ENCODE results near the gene RBFOX2. TPM values are rescaled to one million over a fixed set of nuclear protein-coding genes. Genes with fewer than 3 reads are reported as not detected.
"Not testable (repeated sequence)": the region's sequence is repeated elsewhere in the genome, so short reads cannot be mapped to it uniquely, and the experiment has no call there.

Gene RBFOX2
- total RNA-seq, 1 experiment from 2014 or later = 81.1 TPM

GRCh38 chr22:35703861-35704584 is 324.6 kb downstream of the RBFOX2 start:
- no peaks in the 10 kb centered on the region for H3K36me3 ChIP-seq (ENCODE audit: control insufficient read depth, insufficient read depth, low read length)
- no TSS peak for BruUV-seq (replicated peaks)
- no peak for TF ChIP-seq REST (IDR thresholded peaks at IDR 0.05; ENCODE audit: insufficient read depth in 1 of 2, low read depth in 2 of 2, low read length in 1 of 2)
- no peak for TF ChIP-seq CTCF (IDR thresholded peaks at IDR 0.05)
- TF ChIP-seq TCF7L2 (IDR thresholded peaks at IDR 0.05; ENCODE audit: low read depth, low read length) = no peak
- no peak for TF ChIP-seq SIN3A (IDR thresholded peaks at IDR 0.05; ENCODE audit: borderline replicate concordance, insufficient read depth, low read depth, low read length)
- no peak for TF ChIP-seq POLR2AphosphoS5 (IDR thresholded peaks at IDR 0.05; ENCODE audit: low read depth, low read length)
- no peak for DNase-seq (ENCODE audit: low read depth, low spot score)
- no peak overlapping the region for H3K4me3 ChIP-seq (ENCODE audit: low read depth in 2 of 2, low read length in 2 of 2)
- no peak for ATAC-seq
- CTCF ChIA-PET = no interaction called here
- H3K27me3 ChIP-seq (ENCODE audit: control insufficient read depth, insufficient read depth, low read length) = no peaks in the 10 kb centered on the region
- intact Hi-C loops (cut with micrococcal nuclease; ENCODE audit: unreplicated experiment) = no loop called here
- H3K9me3 ChIP-seq (ENCODE audit: control insufficient read depth, insufficient read depth, low read depth, low read length) = no peaks in the 10 kb centered on the region
- POLR2A ChIA-PET = interaction anchor here (0.6 kb wide), 1 partner anchor 41 kb away, joined by 4 read pairs; no protein-coding TSS in a partner anchor
- no peak overlapping the region for H3K27ac ChIP-seq (ENCODE audit: low read length)
- in situ Hi-C loops (cut with HindIII; ENCODE audit: low pct_unique_long_range_greater_than_20kb, low sequenced_read_pairs) = no loop called here
- H3K4me1 ChIP-seq (ENCODE audit: control insufficient read depth, insufficient read depth, low read length) = no peaks in the 10 kb centered on the region

- POLR2A ChIA-PET, CTCF ChIA-PET: not testable (repeated sequence)
These were observed 328.8 kb downstream of the RBFOX2 start for GRCh38 chr22:35699852-35700251.

GRCh38 chr22:35697142-35697541 is 331.5 kb downstream of the RBFOX2 start:
- TF ChIP-seq SIN3A (IDR thresholded peaks at IDR 0.05; ENCODE audit: borderline replicate concordance, insufficient read depth, low read depth, low read length) (no peak), REST (IDR thresholded peaks at IDR 0.05; ENCODE audit: insufficient read depth in 1 of 2, low read depth in 2 of 2, low read length in 1 of 2) (no peak), POLR2AphosphoS5 (IDR thresholded peaks at IDR 0.05; ENCODE audit: low read depth, low read length) (no peak), TCF7L2 (IDR thresholded peaks at IDR 0.05; ENCODE audit: low read depth, low read length) (no peak), CTCF (IDR thresholded peaks at IDR 0.05) (no peak)
- in situ Hi-C loops (cut with HindIII; ENCODE audit: low pct_unique_long_range_greater_than_20kb, low sequenced_read_pairs) = no loop called here
- ATAC-seq = no peak
- H3K27ac ChIP-seq (ENCODE audit: low read length) = no peak overlapping the region
- BruUV-seq (replicated peaks) = no TSS peak
- H3K27me3 ChIP-seq (ENCODE audit: control insufficient read depth, insufficient read depth, low read length) = no peaks in the 10 kb centered on the region
- no peak overlapping the region for H3K4me3 ChIP-seq (ENCODE audit: low read depth in 2 of 2, low read length in 2 of 2)
- POLR2A ChIA-PET = no interaction called here
- DNase-seq (ENCODE audit: low read depth, low spot score) = no peak
- H3K36me3 ChIP-seq (ENCODE audit: control insufficient read depth, insufficient read depth, low read length) = no peaks in the 10 kb centered on the region
- CTCF ChIA-PET = no interaction called here
- H3K9me3 ChIP-seq (ENCODE audit: control insufficient read depth, insufficient read depth, low read depth, low read length) = no peaks in the 10 kb centered on the region
- H3K4me1 ChIP-seq (ENCODE audit: control insufficient read depth, insufficient read depth, low read length) = no peaks in the 10 kb centered on the region
- intact Hi-C loops (cut with micrococcal nuclease; ENCODE audit: unreplicated experiment) = no loop called here

More at GRCh38 chr22:35699852-35700251, 328.8 kb downstream of the RBFOX2 start:
- H3K4me1 ChIP-seq (ENCODE audit: control insufficient read depth, insufficient read depth, low read length); H3K4me3 ChIP-seq (ENCODE audit: low read depth in 2 of 2, low read length in 2 of 2); in situ Hi-C loops (cut with HindIII; ENCODE audit: low pct_unique_long_range_greater_than_20kb, low sequenced_read_pairs); ATAC-seq; H3K27ac ChIP-seq (ENCODE audit: low read length); H3K36me3 ChIP-seq (ENCODE audit: control insufficient read depth, insufficient read depth, low read length); DNase-seq (ENCODE audit: low read depth, low spot score); H3K9me3 ChIP-seq (ENCODE audit: control insufficient read depth, insufficient read depth, low read depth, low read length); intact Hi-C loops (cut with micrococcal nuclease; ENCODE audit: unreplicated experiment); BruUV-seq (replicated peaks); H3K27me3 ChIP-seq (ENCODE audit: control insufficient read depth, insufficient read depth, low read length): not testable (repeated sequence)

Measured in Panc1 (cell line).